Keratinocyte (primary cell): Measurements from ENCODE around the gene GRAP. TPM values are rescaled to one million over a fixed set of nuclear protein-coding genes. Genes with fewer than 3 reads are reported as not detected.

Source experiments
- DNase-seq: peaks from one replicate; pipeline ENCODE4 v3.0.0-alpha.2; 2011; ENCODE audit warnings: low read depth, missing footprints, low spot score
- FAIRE-seq: peaks from 2 replicates; lab custom pipeline; 2011; peaks lifted over from hg19 to GRCh38; lab: Jason Lieb, UNC
- H2AFZ ChIP-seq: 2 replicates; pipeline ENCODE4 v1.6.0; 2012; ENCODE audit warnings: low read length, control low read depth, inconsistent platforms; ENCODE audit not compliant: control insufficient read depth
- H3K27ac ChIP-seq: 2 replicates; pipeline ENCODE4 v1.5.1; 2011; ENCODE audit warnings: low read length; ENCODE audit not compliant: control insufficient read depth, insufficient read depth
- H3K27me3 ChIP-seq: 3 replicates; pipeline ENCODE4 v1.6.0; 2011; ENCODE audit warnings: low read length; ENCODE audit not compliant: control insufficient read depth, insufficient read depth; ENCODE audit errors: extremely low read depth
- H3K36me3 ChIP-seq, 2 experiments: 2 replicates in 1 of 2; 3 replicates in 1 of 2; pipeline ENCODE4 v1.5.1; 2011; ENCODE audit warnings: low read length in 2 of 2, mild to moderate bottlenecking in 1 of 2; ENCODE audit not compliant: control insufficient read depth in 2 of 2, insufficient read depth in 2 of 2; ENCODE audit errors: extremely low read depth in 1 of 2
- H3K4me1 ChIP-seq: 3 replicates; pipeline ENCODE4 v1.5.1; 2011; ENCODE audit warnings: low read length; ENCODE audit not compliant: control insufficient read depth, insufficient read depth; ENCODE audit errors: extremely low read depth
- H3K4me2 ChIP-seq: 3 replicates; pipeline ENCODE4 v1.6.0; 2011; ENCODE audit warnings: low read depth, low read length; ENCODE audit not compliant: control insufficient read depth, insufficient read depth; ENCODE audit errors: extremely low read depth
- H3K4me3 ChIP-seq, 3 experiments: fragments of 200-600 bp in 1 of 3; sonication (generic) in 1 of 3; 2 replicates in 2 of 3; 3 replicates in 1 of 3; pipeline ENCODE4 v1.5.1; 2011 to 2016; ENCODE audit warnings: low read length in 3 of 3, mild to moderate bottlenecking in 3 of 3, control low read depth in 2 of 3, inconsistent platforms in 1 of 3, low read depth in 1 of 3, mixed read lengths in 1 of 3, mixed run types in 1 of 3, moderate library complexity in 1 of 3; ENCODE audit not compliant: control insufficient read depth in 2 of 3, insufficient read depth in 2 of 3; ENCODE audit errors: extremely low read depth in 1 of 3
- H3K79me2 ChIP-seq: 2 replicates; pipeline ENCODE4 v1.6.0; 2012; ENCODE audit warnings: low read length; ENCODE audit not compliant: control insufficient read depth, insufficient read depth
- H3K9ac ChIP-seq: 3 replicates; pipeline ENCODE4 v1.6.0; 2011; ENCODE audit warnings: low read length; ENCODE audit not compliant: control insufficient read depth, insufficient read depth; ENCODE audit errors: extremely low read depth
- H3K9me1 ChIP-seq: 3 replicates; pipeline ENCODE4 v1.6.0; 2011; ENCODE audit warnings: low read length; ENCODE audit not compliant: control insufficient read depth, insufficient read depth; ENCODE audit errors: extremely low read depth
- H3K9me3 ChIP-seq: 2 replicates; pipeline ENCODE4 v1.5.1; 2012; ENCODE audit warnings: low read depth, low read length; ENCODE audit not compliant: control insufficient read depth
- H4K20me1 ChIP-seq: 3 replicates; pipeline ENCODE4 v1.6.0; 2011; ENCODE audit warnings: low read length; ENCODE audit not compliant: control insufficient read depth, insufficient read depth; ENCODE audit errors: extremely low read depth
- CTCF ChIP-seq, 3 experiments: IDR thresholded peaks in 1 of 3; conservative IDR thresholded peaks in 1 of 3; optimal IDR thresholded peaks in 1 of 3; 2 replicates in 2 of 3; 3 replicates in 1 of 3; pipeline versions ENCODE3 to v1.5.1; 2011; ENCODE audit warnings: low read length in 3 of 3, mild to moderate bottlenecking in 3 of 3, moderate library complexity in 2 of 3, control low read depth in 1 of 3, inconsistent platforms in 1 of 3; ENCODE audit not compliant: insufficient read depth in 2 of 3; ENCODE audit errors: extremely low read depth in 1 of 3
- EZH2 ChIP-seq: IDR thresholded peaks from one replicate; pipeline ENCODE4 v1.6.1; 2012; ENCODE audit warnings: inconsistent platforms, mild to moderate bottlenecking, low read length, moderate library complexity
- dilution Hi-C: fragments of 300-500 bp; cut with MboI; formaldehyde crosslinking; loops from one replicate; pipeline ENCODE4 v1.7.0; 2020; ENCODE audit warnings: low sequenced_read_pairs; ENCODE audit not compliant: extremely low pct_ligation_motif_present
- polyA plus RNA-seq, 5 experiments: library from polyadenylated mRNA; depleted of rRNA in 3 of 5; stranded (reverse) in 3 of 5; stranded (forward) in 1 of 5; unstranded in 1 of 5; fragments of >200 nt; gene quantifications; 1 replicate in 1 of 5; 2 replicates in 3 of 5; 3 replicates in 1 of 5; pipeline versions ENCODE4 v1.2.1 to v1.2.3, GENCODE V29; 2011 to 2012; ENCODE audit warnings: missing spikeins in 2 of 5, low read depth in 1 of 5, low replicate concordance in 1 of 5

The GRAP gene
- polyA plus RNA-seq, 1 donor (not counting 4 experiments of a cell fraction or from before 2014, with no cell fraction given): 0.03 TPM

- Histone ChIP-seq H3K27ac (peak overlapping the region; percentile 96), H3K4me2 (peak overlapping the region; percentile 96), H2AFZ (no peak overlapping the region), H3K4me3 (peak overlapping the region in 1 of 3 experiments; percentile 4), H3K4me1 (peaks cover 64% of the 10 kb centered on the region), H4K20me1 (peaks cover 26% of the 10 kb centered on the region), H3K79me2 (peaks cover 84% of the 10 kb centered on the region), H3K36me3 (peaks cover 13 to 56% of the 10 kb centered on the region in 2 experiments), H3K9me3 (no peaks in the 10 kb centered on the region), H3K9me1 (peaks cover 4% of the 10 kb centered on the region), H3K9ac (peak overlapping the region; percentile 87), H3K27me3 (no peaks in the 10 kb centered on the region)
- DNase-seq (no peak), FAIRE-seq (no peak)
- dilution Hi-C loops: no loop called here
- TF ChIP-seq CTCF (optimal IDR thresholded peaks at IDR 0.05 in 1 of 3, IDR thresholded peaks at IDR 0.05 in 1 of 3, conservative IDR thresholded peaks at IDR 0.05 in 1 of 3; ENCODE audit: extremely low read depth in 1 of 3, insufficient read depth in 2 of 3, low read length in 3 of 3) (no peak), EZH2 (no peak)
Observed at GRCh38 chr17:18999394-18999793, 47.4 kb downstream of the GRAP start.

- dilution Hi-C loops: no loop called here
- no peaks in the 10 kb centered on the region for H3K27me3 ChIP-seq
- peaks cover 81% of the 10 kb centered on the region for H3K4me1 ChIP-seq
- no peak overlapping the region for H3K27ac ChIP-seq
- H2AFZ ChIP-seq: no peak overlapping the region
- peaks cover 4% of the 10 kb centered on the region for H3K9me1 ChIP-seq
- H3K4me2 ChIP-seq: peak overlapping the region; percentile 8
- TF ChIP-seq EZH2 (no peak), CTCF (optimal IDR thresholded peaks at IDR 0.05 in 1 of 3, IDR thresholded peaks at IDR 0.05 in 1 of 3, conservative IDR thresholded peaks at IDR 0.05 in 1 of 3; ENCODE audit: extremely low read depth in 1 of 3, insufficient read depth in 2 of 3, low read length in 3 of 3) (no peak)
- peaks cover 90% of the 10 kb centered on the region for H3K79me2 ChIP-seq
- no peak for DNase-seq
- H3K36me3 ChIP-seq: peaks cover 12 to 60% of the 10 kb centered on the region in 2 experiments
- no peaks in the 10 kb centered on the region for H3K9me3 ChIP-seq
- no peak for FAIRE-seq
- peaks cover 43% of the 10 kb centered on the region for H4K20me1 ChIP-seq
- no peak overlapping the region for H3K9ac ChIP-seq
- H3K4me3 ChIP-seq: peak overlapping the region in 1 of 3 experiments; percentile 28
Observed at GRCh38 chr17:18997650-18998196, 49.0 kb downstream of the GRAP start.
